SK-MEL-5 (cell line): Measurements from ENCODE around the gene PRR14L. TPM values are rescaled to one million over a fixed set of nuclear protein-coding genes. Genes with fewer than 3 reads are reported as not detected.
"Not testable (repeated sequence)": the region's sequence is repeated elsewhere in the genome, so short reads cannot be mapped to it uniquely, and the experiment has no call there.

ENCODE experiments used
- DNase-seq: peaks from one replicate; pipeline ENCODE4 v3.0.0-alpha.2; 2016; ENCODE audit warnings: low read depth, low spot score
- in situ Hi-C: cut with HindIII; loops from 2 replicates; pipeline ENCODE4 v1.10.0; 2016; ENCODE audit warnings: low sequenced_read_pairs, high pct_unique_total_duplicates, low pct_unique_long_range_greater_than_20kb
- total RNA-seq: library from RNA; depleted of rRNA; stranded (reverse); fragments of >200 nt; shearing (Covaris generic); gene quantifications from 2 replicates; pipeline ENCODE4 v1.2.3, GENCODE V29; 2014

Gene PRR14L
- total RNA-seq, 1 experiment from 2014 or later, result 16.1 TPM

- in situ Hi-C loops, DNase-seq: not testable (repeated sequence)
These were observed 89.0 kb downstream of the PRR14L start for GRCh38 chr22:31660860-31661341.

GRCh38 chr22:31659246-31659645, 90.7 kb downstream of the PRR14L start:
- in situ Hi-C loops, result no loop called here
- DNase-seq, result no peak

- no peak for DNase-seq
- in situ Hi-C loops, result no loop called here
These were observed 95.5 kb downstream of the PRR14L start for GRCh38 chr22:31654408-31654807.

GRCh38 chr22:31653944-31654343, 96.0 kb downstream of the PRR14L start:
- in situ Hi-C loops, result no loop called here
- no peak for DNase-seq

GRCh38 chr22:31652911-31653684, 96.8 kb downstream of the PRR14L start:
- no peak for DNase-seq
- in situ Hi-C loops, result no loop called here

- in situ Hi-C loops, result no loop called here
- no peak for DNase-seq
These were observed 97.8 kb downstream of the PRR14L start for GRCh38 chr22:31652088-31652487.

GRCh38 chr22:31651664-31652063, 98.3 kb downstream of the PRR14L start:
- DNase-seq, result no peak
- in situ Hi-C loops, result no loop called here

GRCh38 chr22:31650391-31650790, 99.5 kb downstream of the PRR14L start:
- in situ Hi-C loops, result no loop called here
- DNase-seq, result no peak

- in situ Hi-C loops, result no loop called here
- no peak for DNase-seq
These were observed 102.2 kb downstream of the PRR14L start for GRCh38 chr22:31647523-31648320.

GRCh38 chr22:31647066-31647465, 102.9 kb downstream of the PRR14L start:
- in situ Hi-C loops, result no loop called here
- no peak for DNase-seq

GRCh38 chr22:31646186-31647019, 103.5 kb downstream of the PRR14L start:
- in situ Hi-C loops, result no loop called here
- no peak for DNase-seq

- in situ Hi-C loops, result no loop called here
- DNase-seq, result no peak
These were observed 110.4 kb downstream of the PRR14L start for GRCh38 chr22:31639436-31640039.

- in situ Hi-C loops, result no loop called here
- DNase-seq, result no peak
These were observed 111.9 kb downstream of the PRR14L start for GRCh38 chr22:31637891-31638618.

GRCh38 chr22:31637447-31637890, 112.5 kb downstream of the PRR14L start:
- in situ Hi-C loops, result no loop called here
- DNase-seq, result no peak

- DNase-seq, result no peak
- in situ Hi-C loops, result no loop called here
These were observed 114.2 kb downstream of the PRR14L start for GRCh38 chr22:31635638-31636306.

GRCh38 chr22:31631436-31631835, 118.5 kb downstream of the PRR14L start:
- in situ Hi-C loops, result no loop called here
- DNase-seq, result no peak
